BE2C (cell line): ENCODE results near the gene PTGER3.
A peak's percentile ranks its signal among the peaks of the same experiment; 100 is the strongest.

Experiments used
- DNase-seq: peaks from one replicate; pipeline ENCODE4 v3.0.0-alpha.2; 2020
- H3K27me3 ChIP-seq: fragments of 250-450 bp; sonication (Bioruptor Pico); 2 replicates; pipeline ENCODE4 v1.5.1; 2020; ENCODE audit warnings: mild to moderate bottlenecking
- H3K36me3 ChIP-seq: fragments of 250-450 bp; sonication (Bioruptor Pico); 2 replicates; pipeline ENCODE4 v1.5.1; 2020; ENCODE audit warnings: mild to moderate bottlenecking
- H3K4me1 ChIP-seq: fragments of 250-450 bp; sonication (Bioruptor Pico); 2 replicates; pipeline ENCODE4 v1.5.1; 2020
- H3K4me3 ChIP-seq: 2 replicates; pipeline ENCODE4 v1.5.1; 2011; ENCODE audit warnings: low read depth, low read length
- H3K9me3 ChIP-seq: fragments of 250-450 bp; sonication (Bioruptor Pico); 2 replicates; pipeline ENCODE4 v1.5.1; 2020
- CTCF ChIP-seq: IDR thresholded peaks from 2 replicates; pipeline ENCODE4 v1.5.1; 2012; ENCODE audit warnings: mild to moderate bottlenecking, low read depth, low read length

PTGER3 gene

GRCh38 chr1:71087713-71088112 lies 40.1 kb upstream of the PTGER3 start:
- Histone ChIP-seq H3K9me3 (no peaks in the 10 kb centered on the region), H3K4me3 (no peak overlapping the region), H3K4me1 (no peaks in the 10 kb centered on the region), H3K36me3 (no peaks in the 10 kb centered on the region), H3K27me3 (no peaks in the 10 kb centered on the region)
- TF ChIP-seq CTCF: no peak
- no peak for DNase-seq

DNA sequence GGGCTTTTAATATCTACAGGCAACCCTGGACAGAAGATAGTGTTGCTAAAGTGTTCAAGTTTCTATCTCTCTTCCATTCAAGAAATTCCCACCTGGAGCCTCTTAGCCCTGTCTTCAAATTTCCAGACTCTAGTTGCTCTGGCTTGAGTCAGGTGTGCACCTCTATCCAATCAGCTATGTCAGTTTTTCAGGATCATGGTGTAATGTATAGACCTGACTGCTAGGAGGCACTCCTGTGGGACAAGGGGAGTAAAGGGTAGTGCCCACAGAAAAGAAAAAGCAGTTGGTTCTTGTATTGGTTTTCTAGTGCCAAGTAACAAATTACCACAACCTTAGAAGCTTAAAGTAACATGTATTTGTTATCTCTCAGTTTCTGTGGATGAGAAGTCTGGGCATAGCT lies 39.4 kb upstream of the PTGER3 start:
- H3K9me3 ChIP-seq: no peaks in the 10 kb centered on the region
- no peak for DNase-seq
- H3K27me3 ChIP-seq: no peaks in the 10 kb centered on the region
- H3K36me3 ChIP-seq: no peaks in the 10 kb centered on the region
- H3K4me3 ChIP-seq: no peak overlapping the region
- 0 out of 2 replicates have a peak, but pooled peaks have one; percentile 4 for TF ChIP-seq CTCF
- no peaks in the 10 kb centered on the region for H3K4me1 ChIP-seq

GRCh38 chr1:71086331-71086730 lies 38.7 kb upstream of the PTGER3 start:
- Histone ChIP-seq H3K9me3 (no peaks in the 10 kb centered on the region), H3K4me1 (no peaks in the 10 kb centered on the region), H3K36me3 (no peaks in the 10 kb centered on the region), H3K4me3 (no peak overlapping the region), H3K27me3 (no peaks in the 10 kb centered on the region)
- no peak for TF ChIP-seq CTCF
- no peak for DNase-seq

GRCh38 chr1:71083271-71083670 lies 35.7 kb upstream of the PTGER3 start:
- no peak for DNase-seq
- H3K4me1 ChIP-seq: no peaks in the 10 kb centered on the region
- 0 out of 2 replicates have a peak, but pooled peaks cover 5% of the 10 kb centered on the region for H3K36me3 ChIP-seq
- no peaks in the 10 kb centered on the region for H3K9me3 ChIP-seq
- H3K27me3 ChIP-seq: no peaks in the 10 kb centered on the region
- TF ChIP-seq CTCF: no peak
- no peak overlapping the region for H3K4me3 ChIP-seq

GRCh38 chr1:71081697-71082080 lies 34.1 kb upstream of the PTGER3 start:
- no peak for DNase-seq
- no peaks in the 10 kb centered on the region for H3K9me3 ChIP-seq
- H3K36me3 ChIP-seq: peaks cover 12% of the 10 kb centered on the region
- no peaks in the 10 kb centered on the region for H3K4me1 ChIP-seq
- no peaks in the 10 kb centered on the region for H3K27me3 ChIP-seq
- no peak for TF ChIP-seq CTCF
- peak overlapping the region; percentile 96 for H3K4me3 ChIP-seq

- Histone ChIP-seq H3K4me1 (no peaks in the 10 kb centered on the region), H3K9me3 (no peaks in the 10 kb centered on the region), H3K36me3 (peaks cover 19% of the 10 kb centered on the region), H3K4me3 (peak within 1 kb of the TSS; percentile 96), H3K27me3 (no peaks in the 10 kb centered on the region)
- peak; percentile 60 for TF ChIP-seq CTCF
- peak; percentile 84 for DNase-seq
Observed at GRCh38 chr1:71080739-71081696, 33.4 kb upstream of the PTGER3 start, which contains the start of gene ZRANB2. Gene ZRANB2 (minus strand): TSS chr1:71081035. CDS start chr1:71080995, 40 bp downstream.
